Testis (tissue), 3 donors: ENCODE measurements around the gene DYRK3. TPM values are rescaled to one million over a fixed set of nuclear protein-coding genes. Genes with fewer than 3 reads are reported as not detected.

Experiments
- DNase-seq: peaks from one replicate; pipeline ENCODE4 v3.0.0-alpha.2; 2019
- H3K27ac ChIP-seq, 2 donors: fragments of 200-600 bp; sonication (generic); one replicate each; pipeline ENCODE4 v1.5.1; 2019
- H3K27me3 ChIP-seq: fragments of 200-600 bp; sonication (generic); one replicate; pipeline ENCODE4 v1.5.1; 2019
- H3K36me3 ChIP-seq: fragments of 200-600 bp; sonication (generic); one replicate; pipeline ENCODE4 v1.5.1; 2017; ENCODE audit warnings: low read depth; ENCODE audit errors: missing control alignments
- H3K4me1 ChIP-seq: fragments of 200-600 bp; sonication (generic); one replicate; pipeline ENCODE4 v1.5.1; 2019
- H3K4me3 ChIP-seq, 2 donors: fragments of 200-600 bp; sonication (generic); one replicate each; pipeline ENCODE4 v1.5.1; 2017 to 2019
- H3K9me3 ChIP-seq: fragments of 200-600 bp; sonication (generic); one replicate; pipeline ENCODE4 v1.5.1; 2017
- CTCF ChIP-seq, 3 experiments: fragments of 450-650 bp in 2 of 3; fragments of 200-600 bp in 1 of 3; sonication (generic) in 1 of 3; IDR thresholded peaks; one replicate each; pipeline ENCODE4 v1.5.1; 2016 to 2019; ENCODE audit warnings: antibody characterized with exemption in 3 of 3, mild to moderate bottlenecking in 2 of 3, moderate library complexity in 1 of 3
- POLR2A ChIP-seq: fragments of 450-650 bp; IDR thresholded peaks from one replicate; pipeline ENCODE4 v1.6.1; 2017; ENCODE audit warnings: antibody characterized with exemption, mild to moderate bottlenecking, moderate library complexity
- WGBS, 2 donors: methylation state at CpG; one replicate each; pipeline ENCODE4 v1.1.5; 2018; 5-methylcytosine and 5-hydroxymethylcytosine counted together
- intact Hi-C: fragments of 100-400 bp; cut with DNase I; formaldehyde crosslinking; loops from one replicate; pipeline ENCODE4 v1.15.1; 2023; ENCODE audit warnings: low total_unique reads
- polyA plus RNA-seq: library from polyadenylated mRNA; stranded (reverse); fragments of 350-450 nt; fragmentation: Illumina TruSeq; extraction: RNeasy Lipid Tissue Mini Kit (QIAGEN cat#74804); gene quantifications from one replicate; pipeline ENCODE4 v1.2.3, GENCODE V29; 2014; ENCODE audit warnings: low read depth, low replicate concordance; ENCODE audit not compliant: insufficient read depth
- total RNA-seq, 2 donors: library from RNA; depleted of rRNA; stranded (reverse); fragments of >200 nt; gene quantifications; one replicate each; pipeline ENCODE4 v1.2.3, GENCODE V29; 2016

The DYRK3 gene
- total and polyA plus RNA-seq, 3 donors from 2014 or later: 36.4 to 143 (median 40.6) TPM

GRCh38 chr1:206693592-206693991 is 58.3 kb downstream of the DYRK3 start:
- H3K27ac ChIP-seq: peak overlapping the region; percentile 64 to 74
- WGBS, 2 donors: 25 to 71% methylated on average over 2 to 7 of the region's 7 CpGs
- no peaks in the 10 kb centered on the region for H3K27me3 ChIP-seq
- DNase-seq: no peak
- H3K36me3 ChIP-seq: no peaks in the 10 kb centered on the region
- peaks cover 63% of the 10 kb centered on the region for H3K4me1 ChIP-seq
- H3K4me3 ChIP-seq: no peak overlapping the region
- intact Hi-C loops: no loop called here
- TF ChIP-seq POLR2A (no peak), CTCF (IDR thresholded peaks at IDR 0.05) (no peak)
- H3K9me3 ChIP-seq: no peaks in the 10 kb centered on the region

DNA sequence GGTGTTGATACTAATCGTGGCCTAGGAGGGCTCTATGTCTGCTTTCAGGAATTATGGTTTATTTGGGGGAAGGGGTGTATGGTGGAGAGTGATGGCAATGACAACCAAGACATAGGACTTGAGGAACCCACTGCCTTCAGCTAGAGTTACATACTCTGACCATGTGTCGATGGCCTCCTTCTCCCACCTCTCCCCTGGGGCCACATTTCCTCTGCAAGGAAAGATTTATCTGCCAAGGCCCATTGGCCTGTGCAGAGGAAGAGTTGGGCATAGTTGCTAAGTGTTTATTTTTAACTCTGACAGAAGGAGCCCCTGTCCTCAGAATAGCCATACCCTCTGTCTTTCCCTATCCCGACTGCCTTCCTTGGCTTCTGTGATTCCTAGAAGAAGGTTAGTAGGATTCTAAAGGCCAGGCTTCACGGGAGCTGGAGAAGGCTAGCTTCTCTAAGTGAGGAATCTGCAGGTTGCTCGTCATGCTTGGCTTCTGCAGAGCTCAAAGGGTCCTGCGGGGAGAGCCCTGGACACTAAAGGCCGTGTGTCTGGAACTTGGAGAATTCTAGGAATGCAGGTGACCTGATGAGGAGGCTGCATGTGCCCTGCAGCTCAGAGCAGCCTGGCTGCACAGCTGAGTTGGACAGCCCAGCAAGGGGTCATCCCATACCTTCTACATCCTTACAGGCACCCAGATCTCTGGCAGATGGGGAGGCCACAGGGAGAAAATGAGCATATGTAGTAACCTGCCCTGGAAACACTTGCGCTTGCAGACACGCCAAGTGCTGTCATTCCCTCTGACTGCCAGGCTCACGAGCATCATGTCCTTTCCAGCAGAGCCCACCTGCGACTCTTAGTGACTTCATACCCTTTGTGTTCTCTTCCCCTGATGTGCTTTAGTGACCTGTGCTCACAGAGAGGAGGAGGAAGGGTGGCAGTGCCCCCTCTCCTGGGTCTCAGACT is 59.1 kb downstream of the DYRK3 start:
- no peak overlapping the region for H3K27ac ChIP-seq
- no peaks in the 10 kb centered on the region for H3K36me3 ChIP-seq
- 51 to 70% methylated on average over 11 of the region's 11 CpGs for WGBS, 2 donors
- peaks cover 72% of the 10 kb centered on the region for H3K4me1 ChIP-seq
- no peaks in the 10 kb centered on the region for H3K27me3 ChIP-seq
- intact Hi-C loops: no loop called here
- no peaks in the 10 kb centered on the region for H3K9me3 ChIP-seq
- no peak overlapping the region for H3K4me3 ChIP-seq
- no peak for TF ChIP-seq POLR2A
- no peak for TF ChIP-seq CTCF (IDR thresholded peaks at IDR 0.05)
- DNase-seq: no peak

DNA sequence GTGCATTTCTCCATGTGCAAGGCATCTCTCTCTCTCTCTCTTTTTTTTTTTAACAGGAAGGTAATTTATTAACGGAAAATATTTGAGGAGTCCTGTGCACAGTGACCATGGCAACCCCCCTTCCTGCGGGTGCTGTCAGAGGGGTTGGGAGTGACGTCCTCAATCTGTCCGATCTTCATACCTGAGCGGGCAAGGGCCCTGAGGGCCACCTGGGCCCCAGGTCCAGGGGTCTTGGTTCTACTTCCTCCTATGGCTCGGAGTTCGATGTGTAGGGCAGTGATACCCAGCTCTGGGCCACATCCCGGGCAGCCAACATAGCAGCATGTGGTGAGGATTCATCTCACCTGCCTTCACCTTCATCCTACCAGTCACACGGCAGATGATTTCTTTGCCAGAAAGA is 60.4 kb downstream of the DYRK3 start:
- H3K4me1 ChIP-seq: peaks cover 76% of the 10 kb centered on the region
- no peak overlapping the region for H3K4me3 ChIP-seq
- H3K27me3 ChIP-seq: no peaks in the 10 kb centered on the region
- 90 to 91% methylated on average over 9 of the region's 9 CpGs for WGBS, 2 donors
- DNase-seq: no peak
- no peaks in the 10 kb centered on the region for H3K9me3 ChIP-seq
- intact Hi-C loops: no loop called here
- no peaks in the 10 kb centered on the region for H3K36me3 ChIP-seq
- H3K27ac ChIP-seq: no peak overlapping the region
- TF ChIP-seq POLR2A: no peak
- no peak for TF ChIP-seq CTCF (IDR thresholded peaks at IDR 0.05)

GRCh38 chr1:206696812-206697585 is 61.7 kb downstream of the DYRK3 start:
- intact Hi-C loops: no loop called here
- Histone ChIP-seq H3K9me3 (no peaks in the 10 kb centered on the region), H3K36me3 (no peaks in the 10 kb centered on the region), H3K4me3 (no peak overlapping the region), H3K27ac (no peak overlapping the region), H3K4me1 (peaks cover 64% of the 10 kb centered on the region), H3K27me3 (no peaks in the 10 kb centered on the region)
- DNase-seq: no peak
- TF ChIP-seq CTCF (IDR thresholded peaks at IDR 0.05): no peak
- TF ChIP-seq POLR2A: no peak
- 48 to 63% methylated on average over 3 to 4 of the region's 4 CpGs for WGBS, 2 donors
